HepG2 (cell line): Measurements from ENCODE around the gene EFHD2.

Source experiments
- ATF2 ChIP-seq: sonication (generic); formaldehyde crosslinking; IDR thresholded peaks from 2 replicates; pipeline ENCODE4 v1.4.0; 2020; ENCODE audit warnings: missing genetic modification reagents
- CEBPG ChIP-seq: IDR thresholded peaks from 2 replicates; pipeline ENCODE4 v1.6.1; 2016
- CTCF ChIP-seq: sonication (generic); formaldehyde crosslinking; IDR thresholded peaks from 2 replicates; pipeline ENCODE4 v1.5.0; 2020; ENCODE audit warnings: mild to moderate bottlenecking, missing genetic modification reagents, moderate library complexity
- KMT2B ChIP-seq: IDR thresholded peaks from 2 replicates; pipeline ENCODE4 v1.6.1; 2016; ENCODE audit warnings: missing genetic modification reagents, missing compliant biosample characterization
- NFIB ChIP-seq: sonication (generic); formaldehyde crosslinking; IDR thresholded peaks from 2 replicates; pipeline ENCODE4 v1.9.0; 2021; ENCODE audit warnings: missing genetic modification reagents, mild to moderate bottlenecking, borderline replicate concordance
- POLR2A ChIP-seq, 2 experiments: IDR thresholded peaks; 2 replicates each; pipeline ENCODE4 v1.6.1; 2011; ENCODE audit warnings: low read depth in 2 of 2, low read length in 2 of 2, mild to moderate bottlenecking in 1 of 2, moderate library complexity in 1 of 2; ENCODE audit not compliant: insufficient read depth in 1 of 2
- POLR2AphosphoS2 ChIP-seq: IDR thresholded peaks from 2 replicates; pipeline ENCODE4 v1.6.1; 2011; ENCODE audit warnings: low read depth, low read length, improper control_type of control experiment
- RFX5 ChIP-seq: IDR thresholded peaks from 2 replicates; pipeline ENCODE4 v1.6.1; 2011; ENCODE audit warnings: low read depth, low read length, improper control_type of control experiment
- SIN3A ChIP-seq: IDR thresholded peaks from 2 replicates; pipeline ENCODE4 v1.6.1; 2011; ENCODE audit warnings: low read depth, mild to moderate bottlenecking, control low read depth, low read length, borderline replicate concordance
- SPEN ChIP-seq: sonication (generic); formaldehyde crosslinking; IDR thresholded peaks from 2 replicates; pipeline ENCODE4 v1.5.1; 2020; ENCODE audit warnings: low read depth, mild to moderate bottlenecking, missing genetic modification reagents
- TEAD3 ChIP-seq: optimal IDR thresholded peaks from 2 replicates; pipeline ENCODE3; 2016; ENCODE audit warnings: borderline replicate concordance
- ZNF10 ChIP-seq: sonication (generic); formaldehyde crosslinking; IDR thresholded peaks from 2 replicates; pipeline ENCODE4 v1.4.0; 2020; ENCODE audit warnings: mild to moderate bottlenecking, low read depth, missing genetic modification reagents, borderline replicate concordance

GRCh38 chr1:15371610-15372545, 37.8 kb upstream of the EFHD2 start:
- TF ChIP-seq TEAD3 (CRISPR knock-in tag) (no peak), CTCF (peak; percentile 2; the same call in 1 of the 2 replicates), KMT2B (CRISPR knock-in tag) (no peak), POLR2A (IDR thresholded peaks at IDR 0.05; ENCODE audit: insufficient read depth in 1 of 2, low read depth in 2 of 2, low read length in 2 of 2) (no peak), CEBPG (CRISPR knock-in tag) (0 out of 2 replicates have a peak, but pooled peaks have one; percentile 2), ZNF10 (no peak), SPEN (CRISPR knock-in tag) (no peak), SIN3A (no peak), RFX5 (no peak), NFIB (CRISPR knock-in tag) (no peak), ATF2 (CRISPR knock-in tag) (no peak), POLR2AphosphoS2 (no peak)
